ENCODE results near the gene TENM4. TPM values are rescaled to one million over a fixed set of nuclear protein-coding genes. Genes with fewer than 3 reads are reported as not detected.

TENM4 gene
- total RNA-seq, 1 experiment from 2014 or later, result 9.9 TPM

GRCh38 chr11:79313530-79313913, 127.3 kb downstream of the TENM4 start:
- Mint-ChIP-seq H3K27ac (ENCODE audit: low read depth, unreplicated experiment) (no peak overlapping the region), H3K4me3 (ENCODE audit: unreplicated experiment) (no peak overlapping the region), H3K36me3 (ENCODE audit: insufficient read depth, unreplicated experiment) (no peaks in the 10 kb centered on the region), H3K4me1 (ENCODE audit: insufficient read depth, unreplicated experiment) (no peaks in the 10 kb centered on the region), H3K9me3 (ENCODE audit: unreplicated experiment) (no peaks in the 10 kb centered on the region), H3K27me3 (ENCODE audit: insufficient read depth, unreplicated experiment) (no peaks in the 10 kb centered on the region)
- intact Hi-C loops (cut with micrococcal nuclease), result no loop called here
- no peak for TF ChIP-seq CTCF (IDR thresholded peaks at IDR 0.05; ENCODE audit: unreplicated experiment)
- DNase-seq (ENCODE audit: unreplicated experiment), result no peak
- no TSS peak for BruUV-seq (replicated peaks)
- ChIA-PET CTCF (interaction anchor here (0.5 to 1.4 kb wide), 7 partner anchors 14 to 1799 kb away, joined by 3 to 4 read pairs (median 3); no protein-coding TSS in a partner anchor), POLR2A (no interaction called here)

GRCh38 chr11:79312617-79313529, 128.0 kb downstream of the TENM4 start:
- ChIA-PET POLR2A (interaction anchor here (0.6 kb wide), 1 partner anchor 7 kb away, joined by 3 read pairs; no protein-coding TSS in a partner anchor), CTCF (interaction anchor here (0.6 to 1.4 kb wide), 6 partner anchors 8 to 1798 kb away, joined by 3 to 4 read pairs (median 3); no protein-coding TSS in a partner anchor)
- Mint-ChIP-seq H3K36me3 (ENCODE audit: insufficient read depth, unreplicated experiment) (no peaks in the 10 kb centered on the region), H3K27me3 (ENCODE audit: insufficient read depth, unreplicated experiment) (no peaks in the 10 kb centered on the region), H3K4me3 (ENCODE audit: unreplicated experiment) (no peak overlapping the region), H3K9me3 (ENCODE audit: unreplicated experiment) (no peaks in the 10 kb centered on the region), H3K4me1 (ENCODE audit: insufficient read depth, unreplicated experiment) (no peaks in the 10 kb centered on the region), H3K27ac (ENCODE audit: low read depth, unreplicated experiment) (no peak overlapping the region)
- DNase-seq (ENCODE audit: unreplicated experiment), result no peak
- intact Hi-C loops (cut with micrococcal nuclease), result no loop called here
- no peak for TF ChIP-seq CTCF (IDR thresholded peaks at IDR 0.05; ENCODE audit: unreplicated experiment)
- no TSS peak for BruUV-seq (replicated peaks)

- Mint-ChIP-seq H3K27ac (ENCODE audit: low read depth, unreplicated experiment) (no peak overlapping the region), H3K9me3 (ENCODE audit: unreplicated experiment) (peaks cover 8% of the 10 kb centered on the region), H3K4me1 (ENCODE audit: insufficient read depth, unreplicated experiment) (no peaks in the 10 kb centered on the region), H3K4me3 (ENCODE audit: unreplicated experiment) (no peak overlapping the region), H3K27me3 (ENCODE audit: insufficient read depth, unreplicated experiment) (no peaks in the 10 kb centered on the region), H3K36me3 (ENCODE audit: insufficient read depth, unreplicated experiment) (no peaks in the 10 kb centered on the region)
- no TSS peak for BruUV-seq (replicated peaks)
- POLR2A ChIA-PET, result no interaction called here
- no peak for TF ChIP-seq CTCF (IDR thresholded peaks at IDR 0.05; ENCODE audit: unreplicated experiment)
- DNase-seq (ENCODE audit: unreplicated experiment), result no peak
- intact Hi-C loops (cut with micrococcal nuclease), result no loop called here
- CTCF ChIA-PET, result interaction anchor here (1.1 kb wide), 1 partner anchor 9 kb away, joined by 3 read pairs; no protein-coding TSS in a partner anchor
These were observed 129.4 kb downstream of the TENM4 start for GRCh38 chr11:79311461-79311860.

- H3K27me3 Mint-ChIP-seq (ENCODE audit: insufficient read depth, unreplicated experiment), result no peaks in the 10 kb centered on the region
- H3K9me3 Mint-ChIP-seq (ENCODE audit: unreplicated experiment), result peaks cover 8% of the 10 kb centered on the region
- H3K36me3 Mint-ChIP-seq (ENCODE audit: insufficient read depth, unreplicated experiment), result no peaks in the 10 kb centered on the region
- BruUV-seq (replicated peaks), result no TSS peak
- H3K4me3 Mint-ChIP-seq (ENCODE audit: unreplicated experiment), result no peak overlapping the region
- ChIA-PET POLR2A (no interaction called here), CTCF (interaction anchor here (0.6 kb wide), 1 partner anchor 16 kb away, joined by 3 read pairs; no protein-coding TSS in a partner anchor)
- TF ChIP-seq CTCF (IDR thresholded peaks at IDR 0.05; ENCODE audit: unreplicated experiment), result no peak
- H3K27ac Mint-ChIP-seq (ENCODE audit: low read depth, unreplicated experiment), result no peak overlapping the region
- intact Hi-C loops (cut with micrococcal nuclease), result no loop called here
- DNase-seq (ENCODE audit: unreplicated experiment), result no peak
- H3K4me1 Mint-ChIP-seq (ENCODE audit: insufficient read depth, unreplicated experiment), result no peaks in the 10 kb centered on the region
These were observed 131.4 kb downstream of the TENM4 start for GRCh38 chr11:79309407-79309806.

Measured in MCF 10A (cell line).